ENCODE results near the gene CNTLN.

The CNTLN gene

GRCh38 chr9:17422994-17423680 is 288.3 kb downstream of the CNTLN start:
- TF ChIP-seq, protein P1, sequence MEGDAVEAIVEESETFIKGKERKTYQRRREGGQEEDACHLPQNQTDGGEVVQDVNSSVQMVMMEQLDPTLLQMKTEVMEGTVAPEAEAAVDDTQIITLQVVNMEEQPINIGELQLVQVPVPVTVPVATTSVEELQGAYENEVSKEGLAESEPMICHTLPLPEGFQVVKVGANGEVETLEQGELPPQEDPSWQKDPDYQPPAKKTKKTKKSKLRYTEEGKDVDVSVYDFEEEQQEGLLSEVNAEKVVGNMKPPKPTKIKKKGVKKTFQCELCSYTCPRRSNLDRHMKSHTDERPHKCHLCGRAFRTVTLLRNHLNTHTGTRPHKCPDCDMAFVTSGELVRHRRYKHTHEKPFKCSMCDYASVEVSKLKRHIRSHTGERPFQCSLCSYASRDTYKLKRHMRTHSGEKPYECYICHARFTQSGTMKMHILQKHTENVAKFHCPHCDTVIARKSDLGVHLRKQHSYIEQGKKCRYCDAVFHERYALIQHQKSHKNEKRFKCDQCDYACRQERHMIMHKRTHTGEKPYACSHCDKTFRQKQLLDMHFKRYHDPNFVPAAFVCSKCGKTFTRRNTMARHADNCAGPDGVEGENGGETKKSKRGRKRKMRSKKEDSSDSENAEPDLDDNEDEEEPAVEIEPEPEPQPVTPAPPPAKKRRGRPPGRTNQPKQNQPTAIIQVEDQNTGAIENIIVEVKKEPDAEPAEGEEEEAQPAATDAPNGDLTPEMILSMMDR (IDR thresholded peaks at IDR 0.05; ENCODE audit: insufficient read depth, low read length) = no peak
- TF ChIP-seq, protein P2, sequence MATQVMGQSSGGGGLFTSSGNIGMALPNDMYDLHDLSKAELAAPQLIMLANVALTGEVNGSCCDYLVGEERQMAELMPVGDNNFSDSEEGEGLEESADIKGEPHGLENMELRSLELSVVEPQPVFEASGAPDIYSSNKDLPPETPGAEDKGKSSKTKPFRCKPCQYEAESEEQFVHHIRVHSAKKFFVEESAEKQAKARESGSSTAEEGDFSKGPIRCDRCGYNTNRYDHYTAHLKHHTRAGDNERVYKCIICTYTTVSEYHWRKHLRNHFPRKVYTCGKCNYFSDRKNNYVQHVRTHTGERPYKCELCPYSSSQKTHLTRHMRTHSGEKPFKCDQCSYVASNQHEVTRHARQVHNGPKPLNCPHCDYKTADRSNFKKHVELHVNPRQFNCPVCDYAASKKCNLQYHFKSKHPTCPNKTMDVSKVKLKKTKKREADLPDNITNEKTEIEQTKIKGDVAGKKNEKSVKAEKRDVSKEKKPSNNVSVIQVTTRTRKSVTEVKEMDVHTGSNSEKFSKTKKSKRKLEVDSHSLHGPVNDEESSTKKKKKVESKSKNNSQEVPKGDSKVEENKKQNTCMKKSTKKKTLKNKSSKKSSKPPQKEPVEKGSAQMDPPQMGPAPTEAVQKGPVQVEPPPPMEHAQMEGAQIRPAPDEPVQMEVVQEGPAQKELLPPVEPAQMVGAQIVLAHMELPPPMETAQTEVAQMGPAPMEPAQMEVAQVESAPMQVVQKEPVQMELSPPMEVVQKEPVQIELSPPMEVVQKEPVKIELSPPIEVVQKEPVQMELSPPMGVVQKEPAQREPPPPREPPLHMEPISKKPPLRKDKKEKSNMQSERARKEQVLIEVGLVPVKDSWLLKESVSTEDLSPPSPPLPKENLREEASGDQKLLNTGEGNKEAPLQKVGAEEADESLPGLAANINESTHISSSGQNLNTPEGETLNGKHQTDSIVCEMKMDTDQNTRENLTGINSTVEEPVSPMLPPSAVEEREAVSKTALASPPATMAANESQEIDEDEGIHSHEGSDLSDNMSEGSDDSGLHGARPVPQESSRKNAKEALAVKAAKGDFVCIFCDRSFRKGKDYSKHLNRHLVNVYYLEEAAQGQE (IDR thresholded peaks at IDR 0.05; ENCODE audit: insufficient replicate concordance, low read depth) = no peak
- no peak for TF ChIP-seq GABPA (IDR thresholded peaks at IDR 0.05; ENCODE audit: low read depth)
- no peak for TF ChIP-seq POLR2AphosphoS5 (IDR thresholded peaks at IDR 0.05; ENCODE audit: low read depth)
- no peak for DNase-seq (ENCODE audit: low read depth in 1 of 2, low spot score in 1 of 2)
- H3K27me3 ChIP-seq (ENCODE audit: insufficient read depth, poor library complexity, severe bottlenecking) = no peaks in the 10 kb centered on the region
- H3K4me3 ChIP-seq (replicated peaks; ENCODE audit: insufficient read depth, low read length) = no peak overlapping the region
- no peak overlapping the region for H3K27ac ChIP-seq (replicated peaks)

GRCh38 chr9:17423681-17424011 is 288.8 kb downstream of the CNTLN start:
- no peak overlapping the region for H3K27ac ChIP-seq (replicated peaks)
- DNase-seq (ENCODE audit: low read depth in 1 of 2, low spot score in 1 of 2) = no peak
- no peak for TF ChIP-seq POLR2AphosphoS5 (IDR thresholded peaks at IDR 0.05; ENCODE audit: low read depth)
- TF ChIP-seq, protein P2 (IDR thresholded peaks at IDR 0.05; ENCODE audit: insufficient replicate concordance, low read depth) = no peak
- no peak for TF ChIP-seq GABPA (IDR thresholded peaks at IDR 0.05; ENCODE audit: low read depth)
- TF ChIP-seq SPI1 (IDR thresholded peaks at IDR 0.05; ENCODE audit: borderline replicate concordance, low read depth) = no peak
- TF ChIP-seq, protein P1 (IDR thresholded peaks at IDR 0.05; ENCODE audit: insufficient read depth, low read length) = no peak
- no peak overlapping the region for H3K4me3 ChIP-seq (replicated peaks; ENCODE audit: insufficient read depth, low read length)
- no peaks in the 10 kb centered on the region for H3K27me3 ChIP-seq (ENCODE audit: insufficient read depth, poor library complexity, severe bottlenecking)

DNA sequence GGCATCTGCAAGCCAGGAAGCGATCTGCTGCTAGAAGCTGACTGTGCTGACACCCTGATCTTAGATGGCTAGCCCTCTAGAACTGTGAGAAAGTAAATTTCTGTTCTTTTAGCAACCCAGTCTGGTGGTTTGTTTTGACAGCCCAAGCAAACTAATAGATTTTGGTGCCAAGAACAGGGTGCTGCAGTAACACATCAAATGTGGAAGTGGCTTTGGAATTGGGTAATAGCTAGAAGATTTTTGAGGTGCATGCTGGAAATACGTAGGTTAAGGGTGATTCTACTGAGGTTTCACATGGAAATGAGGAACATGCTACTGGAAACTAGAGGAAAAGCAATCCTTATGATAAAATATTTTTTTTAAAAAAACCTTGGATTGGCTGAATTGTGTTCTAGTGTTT is 290.5 kb downstream of the CNTLN start:
- TF ChIP-seq, protein P1 (IDR thresholded peaks at IDR 0.05; ENCODE audit: insufficient read depth, low read length) = no peak
- peak; percentile 74 for TF ChIP-seq SPI1 (IDR thresholded peaks at IDR 0.05; ENCODE audit: borderline replicate concordance, low read depth)
- DNase-seq (ENCODE audit: low read depth in 1 of 2, low spot score in 1 of 2) = peak in 1 of 2 experiments; percentile 31
- no peak overlapping the region for H3K27ac ChIP-seq (replicated peaks)
- no peaks in the 10 kb centered on the region for H3K27me3 ChIP-seq (ENCODE audit: insufficient read depth, poor library complexity, severe bottlenecking)
- no peak overlapping the region for H3K4me3 ChIP-seq (replicated peaks; ENCODE audit: insufficient read depth, low read length)

DNA sequence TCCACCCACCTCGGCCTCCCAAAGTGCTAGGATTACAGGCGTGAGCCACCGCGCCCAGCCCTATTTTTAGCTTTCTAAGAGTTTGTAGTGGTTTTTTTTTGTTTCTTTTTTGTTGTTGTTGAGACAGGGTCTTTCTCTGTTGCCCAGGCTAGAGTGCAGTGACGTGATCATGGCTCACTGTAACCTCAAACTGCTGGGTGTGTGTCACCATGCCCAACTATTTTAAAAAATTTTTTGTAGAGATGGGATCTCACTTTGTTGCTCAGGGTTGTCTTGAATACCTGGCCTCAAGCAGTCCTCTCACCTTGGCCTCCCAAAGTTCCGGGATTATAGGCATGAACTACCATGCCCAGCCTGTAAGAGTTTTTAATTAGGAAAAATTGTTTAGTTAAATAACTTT is 298.7 kb downstream of the CNTLN start:
- Histone ChIP-seq H3K27ac (replicated peaks) (no peak overlapping the region), H3K27me3 (ENCODE audit: insufficient read depth, poor library complexity, severe bottlenecking) (no peaks in the 10 kb centered on the region), H3K4me3 (replicated peaks; ENCODE audit: insufficient read depth, low read length) (no peak overlapping the region)
- TF ChIP-seq POLR2AphosphoS5 (IDR thresholded peaks at IDR 0.05; ENCODE audit: low read depth) (no peak), GABPA (IDR thresholded peaks at IDR 0.05; ENCODE audit: low read depth) (no peak), SPI1 (IDR thresholded peaks at IDR 0.05; ENCODE audit: borderline replicate concordance, low read depth) (no peak)
- TF ChIP-seq, protein P2 (IDR thresholded peaks at IDR 0.05; ENCODE audit: insufficient replicate concordance, low read depth) = no peak
- TF ChIP-seq, protein P1 (IDR thresholded peaks at IDR 0.05; ENCODE audit: insufficient read depth, low read length) = no peak
- DNase-seq (ENCODE audit: low read depth in 1 of 2, low spot score in 1 of 2) = no peak
